ENCODE results near the gene CDH13.

Gene CDH13

DNA sequence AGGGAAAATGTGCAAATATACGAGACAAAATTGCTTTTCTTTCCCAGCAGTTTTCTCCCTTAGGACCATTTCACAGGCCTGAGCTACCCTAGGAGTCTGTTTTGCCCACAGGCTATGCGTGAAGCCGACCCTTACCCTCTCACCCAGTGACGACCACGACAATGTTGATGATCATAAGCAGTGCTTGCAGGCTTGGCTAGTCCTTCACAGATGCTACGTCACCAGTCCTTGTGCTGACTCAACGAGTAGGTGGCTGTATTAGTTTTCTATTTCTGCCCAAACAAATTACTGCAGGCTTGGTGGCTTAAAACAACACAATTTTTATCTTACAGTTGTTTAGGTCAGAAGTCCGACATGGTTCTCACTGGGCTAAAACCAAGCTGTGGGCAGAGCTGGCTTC is 606.4 kb downstream of the CDH13 start:
- Histone ChIP-seq H3K79me2 (ENCODE audit: control insufficient read depth, low read length) (no peaks in the 10 kb centered on the region), H3K27ac (ENCODE audit: low read depth, low read length) (no peak overlapping the region), H4K20me1 (ENCODE audit: control insufficient read depth, insufficient read depth, low read depth, low read length) (no peaks in the 10 kb centered on the region), H3K4me1 (ENCODE audit: control insufficient read depth, low read length) (no peaks in the 10 kb centered on the region), H3K9me2 (replicated peaks; ENCODE audit: control insufficient read depth, low read length) (no peaks in the 10 kb centered on the region), H3K9me3 (ENCODE audit: control insufficient read depth, insufficient read depth, low read length) (no peaks in the 10 kb centered on the region), H3K36me3 (ENCODE audit: control insufficient read depth, low read length) (no peaks in the 10 kb centered on the region), H3K4me3 (ENCODE audit: low read length) (no peak overlapping the region), H3K4me2 (ENCODE audit: low read length) (no peak overlapping the region), H3K27me3 (ENCODE audit: control insufficient read depth, low read length) (no peaks in the 10 kb centered on the region), H3F3A (ENCODE audit: control insufficient read depth, insufficient read depth) (no peaks in the 10 kb centered on the region)
- TF ChIP-seq EZH2phosphoT487 (IDR thresholded peaks at IDR 0.05; ENCODE audit: borderline replicate concordance, low read length) = no peak
- TF ChIP-seq, protein P1, sequence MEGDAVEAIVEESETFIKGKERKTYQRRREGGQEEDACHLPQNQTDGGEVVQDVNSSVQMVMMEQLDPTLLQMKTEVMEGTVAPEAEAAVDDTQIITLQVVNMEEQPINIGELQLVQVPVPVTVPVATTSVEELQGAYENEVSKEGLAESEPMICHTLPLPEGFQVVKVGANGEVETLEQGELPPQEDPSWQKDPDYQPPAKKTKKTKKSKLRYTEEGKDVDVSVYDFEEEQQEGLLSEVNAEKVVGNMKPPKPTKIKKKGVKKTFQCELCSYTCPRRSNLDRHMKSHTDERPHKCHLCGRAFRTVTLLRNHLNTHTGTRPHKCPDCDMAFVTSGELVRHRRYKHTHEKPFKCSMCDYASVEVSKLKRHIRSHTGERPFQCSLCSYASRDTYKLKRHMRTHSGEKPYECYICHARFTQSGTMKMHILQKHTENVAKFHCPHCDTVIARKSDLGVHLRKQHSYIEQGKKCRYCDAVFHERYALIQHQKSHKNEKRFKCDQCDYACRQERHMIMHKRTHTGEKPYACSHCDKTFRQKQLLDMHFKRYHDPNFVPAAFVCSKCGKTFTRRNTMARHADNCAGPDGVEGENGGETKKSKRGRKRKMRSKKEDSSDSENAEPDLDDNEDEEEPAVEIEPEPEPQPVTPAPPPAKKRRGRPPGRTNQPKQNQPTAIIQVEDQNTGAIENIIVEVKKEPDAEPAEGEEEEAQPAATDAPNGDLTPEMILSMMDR (IDR thresholded peaks at IDR 0.05; ENCODE audit: low read depth, low read length, poor library complexity, severe bottlenecking) = no peak

- H4K20me1 ChIP-seq (ENCODE audit: control insufficient read depth, insufficient read depth, low read depth, low read length) = no peaks in the 10 kb centered on the region
Observed at GRCh38 chr16:83238949-83239691, 612.4 kb downstream of the CDH13 start.

DNA sequence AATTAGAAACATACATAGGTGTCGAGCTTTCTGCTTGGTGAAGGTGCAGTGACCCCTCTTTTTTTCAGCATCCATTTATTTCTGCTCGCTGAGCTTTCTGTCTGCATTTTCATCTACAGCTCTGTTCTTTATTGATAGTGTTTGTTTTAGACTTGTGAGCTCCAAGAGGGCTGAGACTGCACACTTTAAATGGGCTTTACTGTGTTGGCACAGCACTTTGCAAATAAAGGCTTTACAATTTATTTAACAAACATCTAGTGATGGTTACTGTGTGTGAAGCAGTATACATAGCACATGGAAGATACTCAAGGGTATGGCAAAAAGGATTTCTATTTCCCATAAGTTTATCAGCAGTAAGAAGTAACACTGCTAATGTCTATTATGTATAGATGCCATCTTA is 617.3 kb downstream of the CDH13 start:
- no peaks in the 10 kb centered on the region for H3F3A ChIP-seq (ENCODE audit: control insufficient read depth, insufficient read depth)
- no peaks in the 10 kb centered on the region for H4K20me1 ChIP-seq (ENCODE audit: control insufficient read depth, insufficient read depth, low read depth, low read length)
- H3K4me3 ChIP-seq (ENCODE audit: low read length) = no peak overlapping the region
- no peak overlapping the region for H3K27ac ChIP-seq (ENCODE audit: low read depth, low read length)
- no peaks in the 10 kb centered on the region for H3K79me2 ChIP-seq (ENCODE audit: control insufficient read depth, low read length)
- H3K36me3 ChIP-seq (ENCODE audit: control insufficient read depth, low read length) = no peaks in the 10 kb centered on the region
- H3K9me2 ChIP-seq (replicated peaks; ENCODE audit: control insufficient read depth, low read length) = no peaks in the 10 kb centered on the region
- H3K4me2 ChIP-seq (ENCODE audit: low read length) = no peak overlapping the region
- no peaks in the 10 kb centered on the region for H3K27me3 ChIP-seq (ENCODE audit: control insufficient read depth, low read length)
- no peaks in the 10 kb centered on the region for H3K9me3 ChIP-seq (ENCODE audit: control insufficient read depth, insufficient read depth, low read length)
- TF ChIP-seq EZH2phosphoT487 (IDR thresholded peaks at IDR 0.05; ENCODE audit: borderline replicate concordance, low read length) = no peak
- TF ChIP-seq, protein P1 (IDR thresholded peaks at IDR 0.05; ENCODE audit: low read depth, low read length, poor library complexity, severe bottlenecking) = no peak
- no peaks in the 10 kb centered on the region for H3K4me1 ChIP-seq (ENCODE audit: control insufficient read depth, low read length)

More at GRCh38 chr16:83238949-83239691, 612.4 kb downstream of the CDH13 start:
- Histone ChIP-seq H3K4me1 (ENCODE audit: control insufficient read depth, low read length) (no peaks in the 10 kb centered on the region), H3K79me2 (ENCODE audit: control insufficient read depth, low read length) (no peaks in the 10 kb centered on the region), H3F3A (ENCODE audit: control insufficient read depth, insufficient read depth) (no peaks in the 10 kb centered on the region), H3K4me2 (ENCODE audit: low read length) (no peak overlapping the region), H3K4me3 (ENCODE audit: low read length) (no peak overlapping the region), H3K27ac (ENCODE audit: low read depth, low read length) (no peak overlapping the region), H3K9me3 (ENCODE audit: control insufficient read depth, insufficient read depth, low read length) (no peaks in the 10 kb centered on the region), H3K36me3 (ENCODE audit: control insufficient read depth, low read length) (no peaks in the 10 kb centered on the region), H3K9me2 (replicated peaks; ENCODE audit: control insufficient read depth, low read length) (no peaks in the 10 kb centered on the region), H3K27me3 (ENCODE audit: control insufficient read depth, low read length) (no peaks in the 10 kb centered on the region)
- no peak for TF ChIP-seq EZH2phosphoT487 (IDR thresholded peaks at IDR 0.05; ENCODE audit: borderline replicate concordance, low read length)
- TF ChIP-seq, protein P1 (IDR thresholded peaks at IDR 0.05; ENCODE audit: low read depth, low read length, poor library complexity, severe bottlenecking) = no peak

Measured in DOHH2 (cell line).